HepG2 (cell line): ENCODE results near the gene RPS2. TPM values are rescaled to one million over a fixed set of nuclear protein-coding genes. Genes with fewer than 3 reads are reported as not detected.

Experiments used
- FOXO4 ChIP-seq: sonication (generic); formaldehyde crosslinking; conservative IDR thresholded peaks from 2 replicates; pipeline ENCODE4 v1.8.1; 2023; ENCODE audit warnings: missing genetic modification reagents
- KLF12 ChIP-seq: sonication (generic); formaldehyde crosslinking; IDR thresholded peaks from 2 replicates; pipeline ENCODE4 v1.4.0; 2020; ENCODE audit warnings: missing genetic modification reagents, borderline replicate concordance
- NCOA2 ChIP-seq: sonication (generic); formaldehyde crosslinking; IDR thresholded peaks from 2 replicates; pipeline ENCODE4 v1.8.0; 2022; ENCODE audit warnings: inconsistent platforms
- NCOR1 ChIP-seq: fragments of 200-600 bp; sonication (generic); IDR thresholded peaks from 2 replicates; pipeline ENCODE4 v1.7.0; 2017; ENCODE audit warnings: antibody characterized with exemption, low read length, borderline replicate concordance
- NRL ChIP-seq: sonication (generic); formaldehyde crosslinking; IDR thresholded peaks from 2 replicates; pipeline ENCODE4 v1.5.0; 2020; ENCODE audit warnings: missing genetic modification reagents, mild to moderate bottlenecking, moderate library complexity, borderline replicate concordance
- RAD21 ChIP-seq: fragments of 450-650 bp; formaldehyde crosslinking; IDR thresholded peaks from 2 replicates; pipeline ENCODE4 v1.5.0; 2020; ENCODE audit warnings: mild to moderate bottlenecking
- SAFB2 ChIP-seq: sonication (generic); formaldehyde crosslinking; IDR thresholded peaks from 2 replicates; pipeline ENCODE4 v1.5.1; 2020; ENCODE audit warnings: missing genetic modification reagents, low read depth, mild to moderate bottlenecking, borderline replicate concordance
- STAG1 ChIP-seq: sonication (generic); formaldehyde crosslinking; IDR thresholded peaks from 2 replicates; pipeline ENCODE4 v1.4.0; 2020; ENCODE audit warnings: missing genetic modification reagents
- TBX3 ChIP-seq: fragments of 450-650 bp; IDR thresholded peaks from 2 replicates; pipeline ENCODE4 v1.6.1; 2017; ENCODE audit warnings: antibody characterized with exemption, mild to moderate bottlenecking, inconsistent platforms, borderline replicate concordance
- THAP9 ChIP-seq: sonication (generic); formaldehyde crosslinking; IDR thresholded peaks from 2 replicates; pipeline ENCODE4; 2020; ENCODE audit warnings: missing genetic modification reagents, mild to moderate bottlenecking, borderline replicate concordance
- THRA ChIP-seq: sonication (generic); formaldehyde crosslinking; IDR thresholded peaks from 2 replicates; pipeline ENCODE4 v1.4.0; 2020; ENCODE audit warnings: missing genetic modification reagents, borderline replicate concordance
- TOE1 ChIP-seq: sonication (generic); formaldehyde crosslinking; IDR thresholded peaks from 2 replicates; pipeline ENCODE4 v1.4.0; 2020; ENCODE audit warnings: mild to moderate bottlenecking, missing genetic modification reagents
- ZBTB38 ChIP-seq: sonication (generic); formaldehyde crosslinking; IDR thresholded peaks from 2 replicates; pipeline ENCODE4 v1.5.1; 2020; ENCODE audit warnings: mild to moderate bottlenecking, missing genetic modification reagents
- ZBTB49 ChIP-seq: sonication (generic); formaldehyde crosslinking; IDR thresholded peaks from 2 replicates; pipeline ENCODE4 v1.4.0; 2020; ENCODE audit warnings: missing genetic modification reagents, borderline replicate concordance
- ZNF292 ChIP-seq: sonication (generic); formaldehyde crosslinking; IDR thresholded peaks from 2 replicates; pipeline ENCODE4 v1.8.1; 2022; ENCODE audit warnings: mild to moderate bottlenecking, low read depth, missing genetic modification reagents, borderline replicate concordance
- ZNF691 ChIP-seq: sonication (generic); formaldehyde crosslinking; IDR thresholded peaks from 2 replicates; pipeline ENCODE4 v1.4.0; 2020; ENCODE audit warnings: missing genetic modification reagents, low read depth, mild to moderate bottlenecking, borderline replicate concordance
- ZNF713 ChIP-seq: sonication (generic); formaldehyde crosslinking; IDR thresholded peaks from 2 replicates; pipeline ENCODE4 v1.4.0; 2020; ENCODE audit warnings: mild to moderate bottlenecking, missing genetic modification reagents
- ZSCAN9 ChIP-seq: IDR thresholded peaks from 2 replicates; pipeline ENCODE4 v1.6.1; 2016; ENCODE audit warnings: borderline replicate concordance
- ZUFSP ChIP-seq: sonication (generic); formaldehyde crosslinking; IDR thresholded peaks from 2 replicates; pipeline ENCODE4 v1.9.0; 2021; ENCODE audit warnings: missing genetic modification reagents, mild to moderate bottlenecking, borderline replicate concordance
- polyA plus RNA-seq, 8 experiments: library from polyadenylated mRNA; depleted of rRNA in 3 of 8; stranded (reverse) in 7 of 8; unstranded in 1 of 8; fragments of >200 nt; fragmentation: Illumina TruSeq in 4 of 8; extraction: Trizol in 4 of 8; gene quantifications; 2 replicates each; pipeline versions ENCODE4 v1.2.1 to v1.2.3, GENCODE V29; 2011 to 2016; ENCODE audit warnings: low read depth in 4 of 8, missing spikeins in 1 of 8, mixed read lengths in 1 of 8; ENCODE audit not compliant: insufficient read depth in 1 of 8
- total RNA-seq, 5 experiments: library from RNA; depleted of rRNA; stranded (reverse); fragments of >200 nt; fragmentation: Illumina TruSeq; extraction: Trizol; gene quantifications; 2 replicates each; pipeline ENCODE4 v1.2.3, GENCODE V29; 2016; ENCODE audit warnings: low read depth in 1 of 5

Gene RPS2
- total and polyA plus RNA-seq, 2 of the 13 experiments (the other 11 are each of a cell fraction or from before 2014, with no cell fraction given): 1,908 to 4,514 TPM

- no peak for TF ChIP-seq THAP9
- TF ChIP-seq ZNF691 (CRISPR knock-in tag): no peak
- no peak for TF ChIP-seq SAFB2
- 0 out of 2 replicates have a peak, but pooled peaks have one; percentile 35 for TF ChIP-seq ZBTB38 (CRISPR knock-in tag)
- no peak for TF ChIP-seq TBX3
- TF ChIP-seq STAG1: no peak
- TF ChIP-seq THRA (CRISPR knock-in tag): no peak
- no peak for TF ChIP-seq ZBTB49 (CRISPR knock-in tag)
- no peak for TF ChIP-seq FOXO4
- no peak for TF ChIP-seq KLF12 (CRISPR knock-in tag)
- no peak for TF ChIP-seq ZSCAN9 (CRISPR knock-in tag)
- TF ChIP-seq NRL (CRISPR knock-in tag): no peak
- TF ChIP-seq ZNF292 (CRISPR knock-in tag): 0 out of 2 replicates have a peak, but pooled peaks have one; percentile 38
- TF ChIP-seq ZNF713 (CRISPR knock-in tag): no peak
- no peak for TF ChIP-seq NCOR1
- TF ChIP-seq RAD21 (CRISPR knock-in tag): no peak
- no peak for TF ChIP-seq ZUFSP
- TF ChIP-seq TOE1 (CRISPR knock-in tag): no peak
- no peak for TF ChIP-seq NCOA2 (CRISPR knock-in tag)
Measured at GRCh38 chr16:1933097-1933661, 31.4 kb downstream of the RPS2 start (continued).
